ENCODE results near the gene TTYH3.

The TTYH3 gene

DNA sequence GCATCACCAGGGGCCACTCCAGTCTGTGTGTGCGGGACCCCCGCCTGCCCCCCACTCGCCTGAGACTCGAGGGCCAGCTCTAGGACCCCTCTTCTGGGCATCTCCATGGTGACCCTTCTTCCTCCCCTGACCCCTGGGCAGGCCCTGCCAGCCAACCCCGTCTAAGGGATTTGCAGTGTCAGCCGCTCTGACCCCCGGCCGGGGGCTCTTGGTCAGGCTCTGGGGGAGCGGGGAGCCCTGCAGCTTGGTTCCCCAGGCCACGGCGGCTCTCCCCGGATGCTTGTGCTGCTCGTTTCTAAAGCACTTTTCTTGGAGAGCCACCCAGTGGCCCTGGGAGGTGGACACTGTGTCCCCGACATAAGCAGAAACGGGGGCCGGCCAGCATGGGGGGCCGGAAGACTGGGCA lies 5.3 kb downstream of the TTYH3 start:
- no peak for DNase-seq

DNA sequence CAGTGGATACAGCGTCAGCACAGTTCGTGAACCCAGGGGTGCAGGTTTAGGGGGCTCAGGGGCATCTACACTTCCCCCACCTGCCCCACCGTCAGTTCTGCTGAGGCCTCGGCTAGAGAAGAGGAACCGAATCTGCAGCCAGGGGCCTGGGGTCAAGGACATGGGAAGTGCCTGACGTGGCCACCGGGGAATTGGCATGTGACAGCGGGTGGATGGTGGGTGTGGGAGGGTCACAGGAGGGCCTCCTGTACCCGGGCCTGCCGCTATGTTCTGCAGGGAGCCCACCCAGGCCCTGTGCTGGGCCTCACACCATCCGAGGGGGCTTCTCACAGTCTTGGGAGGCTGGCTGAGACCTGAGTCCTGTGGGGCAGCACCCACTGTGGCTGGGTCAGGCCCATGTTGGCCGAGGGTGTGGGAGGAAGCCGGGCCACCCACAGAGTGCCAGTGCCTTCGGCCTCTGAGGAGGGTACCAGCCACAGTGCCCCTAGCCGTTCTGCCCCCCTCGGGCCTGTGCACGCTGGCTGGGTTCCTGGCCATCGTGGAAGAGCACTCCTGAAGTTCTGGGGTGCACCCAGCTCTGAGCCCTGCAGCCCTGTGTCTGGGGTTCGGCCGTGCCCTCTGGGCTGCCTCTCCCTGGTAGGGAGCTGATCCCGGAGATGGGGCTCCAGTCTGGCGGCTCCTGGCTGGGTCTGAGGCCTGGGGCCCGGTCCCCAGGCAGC lies 5.9 kb downstream of the TTYH3 start:
- DNase-seq, result no peak

DNA sequence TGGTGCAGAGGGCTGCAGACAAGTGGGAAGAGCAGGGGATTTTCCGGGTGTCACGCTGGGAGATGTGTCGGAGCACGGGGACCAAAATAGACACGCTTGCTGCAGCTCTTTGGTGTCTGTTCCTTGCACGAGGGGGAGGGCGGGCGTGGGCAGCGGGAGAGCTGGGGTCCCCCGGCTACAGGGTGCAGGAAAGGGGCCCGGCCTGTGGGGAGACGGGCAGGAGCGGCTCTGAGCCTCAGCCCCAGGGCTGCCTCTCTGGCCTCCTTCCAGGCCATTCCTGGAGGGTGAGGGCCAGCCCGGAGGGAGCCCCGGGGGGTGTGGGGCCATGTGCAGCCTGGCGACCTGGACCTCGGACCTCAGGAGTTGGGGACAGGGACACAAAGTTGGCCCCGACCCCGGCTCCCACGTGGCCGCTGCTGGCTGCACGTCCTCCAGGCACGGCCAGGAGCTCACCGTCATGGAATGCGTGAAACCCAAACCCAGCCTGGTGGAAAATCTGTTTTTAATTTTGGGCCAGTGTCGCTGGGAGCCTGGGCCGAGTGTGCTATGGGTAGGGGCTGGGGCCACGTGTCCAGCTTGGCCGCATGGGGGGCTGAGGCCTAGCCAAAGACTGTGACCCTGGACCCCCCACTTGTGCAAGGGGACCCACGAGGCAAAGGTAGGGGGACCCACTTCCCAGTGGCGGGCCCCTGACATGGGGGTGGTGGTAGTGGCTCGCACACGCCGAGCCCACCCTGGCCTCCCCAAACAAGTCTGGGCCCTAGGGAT lies 6.6 kb downstream of the TTYH3 start:
- no peak for DNase-seq

DNA sequence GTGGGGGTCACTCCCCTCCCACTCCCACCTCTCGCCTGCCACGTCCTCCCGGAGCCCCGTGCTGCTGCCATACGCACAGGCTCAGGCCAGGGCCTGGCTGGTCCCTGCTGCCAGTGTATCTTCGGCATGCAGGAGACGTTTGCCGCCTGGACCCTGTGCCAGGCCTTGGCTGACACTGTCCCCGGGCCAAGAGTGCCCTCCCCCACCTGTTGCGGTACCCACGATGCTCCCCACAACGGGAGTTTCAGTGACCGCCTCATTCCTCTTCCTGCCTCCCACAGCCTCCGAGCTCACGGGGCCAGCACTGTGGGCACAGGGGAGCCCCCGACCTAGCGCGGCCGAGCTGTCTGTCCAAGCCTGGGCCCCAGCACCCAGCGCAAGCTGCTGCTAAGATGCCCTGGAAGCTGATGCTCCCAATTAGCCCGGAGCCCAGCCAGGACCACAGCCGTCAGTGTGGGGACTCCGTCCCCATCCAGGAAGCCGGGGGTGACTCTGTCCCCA lies 7.4 kb downstream of the TTYH3 start:
- no peak for DNase-seq

DNA sequence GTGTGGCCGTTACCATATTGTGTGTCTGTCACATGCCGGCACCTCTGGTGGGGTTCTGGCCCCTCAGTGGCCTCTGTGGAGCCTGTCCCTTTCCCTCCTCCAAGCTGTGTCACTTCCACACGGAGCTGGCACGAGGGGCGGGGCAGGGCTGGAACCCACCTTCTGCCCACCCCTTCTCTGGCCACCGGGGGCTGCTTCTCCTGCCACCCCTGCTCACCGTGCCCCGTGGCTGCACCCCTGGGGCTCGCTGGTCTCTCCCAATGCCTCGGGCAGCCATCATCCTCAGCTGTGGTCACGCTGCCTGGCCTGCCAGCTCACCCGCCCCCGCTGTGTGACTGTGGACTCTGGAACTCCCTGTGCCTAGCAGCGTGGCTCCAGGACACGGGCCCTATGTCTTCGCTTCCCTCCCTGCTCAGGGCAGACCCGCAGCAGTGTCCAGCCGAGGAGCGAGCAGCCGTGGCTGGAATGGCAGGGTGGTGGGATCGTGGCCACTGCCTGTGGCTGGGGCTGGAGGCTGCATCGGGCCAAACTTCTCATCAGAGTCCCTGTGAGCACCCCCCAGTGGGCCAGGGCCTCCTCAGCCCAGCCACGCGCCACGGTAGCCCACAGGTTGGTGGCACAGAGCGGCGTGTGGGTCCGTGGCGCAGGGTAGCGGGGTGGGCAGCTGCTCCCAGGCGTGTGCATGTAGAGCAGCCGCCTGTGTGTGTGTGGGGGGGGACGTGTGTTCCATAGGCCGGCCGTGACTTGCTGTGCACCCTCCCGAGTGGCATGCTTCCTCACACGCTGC lies 8.1 kb downstream of the TTYH3 start:
- DNase-seq, result no peak

DNA sequence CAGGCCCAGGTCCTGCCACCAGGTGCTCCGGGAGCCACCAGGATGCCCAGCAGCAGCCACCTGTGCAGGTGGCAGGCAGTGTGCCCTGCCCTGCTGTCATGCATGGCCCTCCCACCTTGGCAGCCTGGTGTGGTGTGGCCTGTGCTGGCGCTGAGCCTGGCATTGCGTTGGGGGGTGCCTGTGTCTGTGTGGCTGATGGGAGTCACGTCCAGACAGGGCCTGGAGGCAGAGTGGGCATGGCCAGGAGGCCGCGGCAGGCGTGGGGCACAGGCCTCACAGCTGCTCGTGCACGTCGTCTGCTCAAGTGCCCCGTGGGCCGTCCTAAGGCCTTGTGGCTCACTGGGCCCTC lies 8.7 kb downstream of the TTYH3 start:
- no peak for DNase-seq

DNA sequence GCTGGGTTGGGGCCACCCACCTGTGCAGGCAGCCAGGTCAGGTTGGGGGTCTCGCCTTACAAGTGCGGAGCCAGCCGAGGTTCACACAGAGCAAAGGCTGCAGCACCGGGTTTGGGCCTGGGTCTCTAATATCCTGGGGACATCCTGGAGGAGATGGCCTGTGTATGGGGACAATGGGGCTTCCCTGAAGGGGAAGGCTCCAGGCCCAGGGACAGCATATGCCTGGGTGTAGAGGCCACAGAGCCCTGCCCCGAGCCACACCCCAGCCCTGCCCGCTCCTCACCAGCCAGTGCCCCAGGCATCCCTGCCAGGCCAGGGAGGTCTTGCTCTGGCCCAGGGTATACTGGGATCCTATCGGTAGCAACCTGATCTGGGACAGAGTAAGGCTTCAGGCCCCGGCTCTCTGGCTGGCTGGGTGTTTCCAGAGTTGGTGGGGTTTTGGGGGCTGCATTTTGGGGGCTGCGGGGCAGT lies 9.1 kb downstream of the TTYH3 start:
- no peak for DNase-seq

DNA sequence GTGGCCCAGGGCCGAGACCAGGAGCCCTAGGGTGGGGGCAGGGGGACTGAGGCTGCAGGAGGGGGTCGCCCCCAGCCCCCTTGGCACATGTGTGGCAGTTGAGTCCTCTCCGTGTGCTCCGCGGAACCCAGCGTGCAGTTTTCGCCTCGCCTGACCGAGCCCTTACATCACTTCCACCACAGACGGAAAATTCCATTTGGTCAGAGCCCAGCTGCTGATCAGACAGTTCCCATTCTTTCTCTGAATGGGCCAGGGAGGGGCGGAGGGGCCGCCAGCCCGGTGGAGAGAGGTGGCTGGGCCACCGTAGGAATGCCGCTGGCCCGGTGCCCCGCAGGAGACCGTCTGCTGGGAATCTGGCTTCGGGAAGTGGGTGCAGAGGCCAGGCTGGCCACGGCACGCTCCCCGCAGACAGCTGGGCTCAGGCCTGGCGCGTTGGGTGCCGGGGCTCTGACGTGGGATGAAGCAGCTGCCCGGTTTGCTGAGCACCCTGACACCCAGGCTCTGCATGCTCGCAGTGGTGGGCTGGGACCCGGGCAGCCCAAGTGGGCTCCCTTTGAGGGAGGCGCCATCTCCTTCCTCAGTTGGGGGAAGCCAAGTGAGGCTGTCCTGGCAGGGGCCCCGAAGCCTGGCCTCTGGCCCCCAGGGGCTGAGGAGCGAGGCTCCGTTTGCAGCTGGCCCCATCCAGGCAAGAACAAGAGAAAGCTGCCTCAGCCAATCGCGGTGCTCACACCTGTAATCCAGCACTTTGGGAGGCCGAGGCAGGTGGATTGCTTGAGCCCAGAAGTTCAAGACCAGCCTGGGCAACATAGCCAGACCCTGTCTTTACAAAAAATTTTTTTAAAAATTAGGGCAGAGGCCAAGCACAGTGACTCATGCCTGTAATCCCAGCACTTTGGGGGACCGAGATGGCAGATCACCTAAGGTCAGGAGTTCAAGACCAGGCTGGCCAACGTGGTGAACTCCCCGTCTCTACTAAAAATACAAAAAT lies 9.9 kb downstream of the TTYH3 start:
- DNase-seq, result no peak

DNA sequence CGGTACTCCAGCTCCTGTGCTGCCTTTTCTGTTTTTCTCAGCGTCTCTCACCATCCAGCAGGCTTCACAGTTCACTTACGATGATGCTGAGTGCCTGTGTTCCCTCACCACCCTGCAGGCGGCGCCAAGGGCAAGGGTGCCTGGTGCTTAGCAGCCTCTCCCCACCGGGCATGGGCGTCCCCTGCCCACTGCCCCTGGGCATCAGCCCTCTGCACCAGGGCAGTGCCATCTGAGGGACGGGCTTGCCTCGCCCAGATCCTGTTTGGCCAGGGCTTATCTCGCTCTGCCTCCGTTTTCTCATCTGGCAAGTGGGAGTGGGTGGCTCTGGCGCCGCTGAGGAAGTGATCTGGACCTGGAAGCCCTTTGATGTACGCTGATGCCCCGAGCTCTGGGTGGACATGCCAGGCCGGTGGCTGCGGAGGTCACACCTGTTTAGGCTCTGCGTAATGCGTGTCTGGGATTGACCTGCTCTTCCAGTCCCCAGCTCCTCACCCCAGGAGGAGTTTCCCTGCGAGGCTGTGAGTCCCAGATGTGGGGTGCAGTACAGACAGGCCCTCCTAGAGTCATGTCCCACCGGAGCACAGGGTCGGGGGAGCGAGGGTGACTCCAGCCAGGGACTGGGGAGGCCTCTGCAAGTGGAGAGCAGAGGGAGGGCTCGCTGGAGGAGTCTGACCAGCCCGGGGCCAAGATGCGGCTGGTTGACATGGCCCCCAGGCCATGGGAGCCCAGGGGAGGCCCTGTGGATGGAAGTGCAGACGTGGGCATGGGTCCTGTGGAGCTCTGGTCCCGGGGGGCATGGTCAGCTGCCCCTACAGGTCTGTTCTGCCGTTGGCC lies 11.8 kb downstream of the TTYH3 start:
- no peak for DNase-seq

DNA sequence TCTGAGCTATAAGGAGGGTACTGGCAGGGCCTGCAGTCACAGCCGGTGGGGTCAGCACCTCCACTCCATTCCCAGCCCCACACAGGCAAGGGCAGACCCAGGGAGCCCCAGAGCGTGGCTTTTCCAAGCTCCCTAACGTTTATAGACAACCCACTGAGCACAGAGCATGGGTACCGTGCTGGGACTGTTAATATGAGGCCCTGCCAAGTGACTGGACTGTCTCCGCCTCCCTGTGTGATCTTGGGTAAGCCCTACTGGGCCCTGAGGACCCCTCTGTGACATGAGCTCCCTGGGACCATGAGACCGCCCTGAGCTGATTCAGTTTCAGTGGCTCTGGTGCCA lies 12.4 kb downstream of the TTYH3 start:
- DNase-seq, result no peak

DNA sequence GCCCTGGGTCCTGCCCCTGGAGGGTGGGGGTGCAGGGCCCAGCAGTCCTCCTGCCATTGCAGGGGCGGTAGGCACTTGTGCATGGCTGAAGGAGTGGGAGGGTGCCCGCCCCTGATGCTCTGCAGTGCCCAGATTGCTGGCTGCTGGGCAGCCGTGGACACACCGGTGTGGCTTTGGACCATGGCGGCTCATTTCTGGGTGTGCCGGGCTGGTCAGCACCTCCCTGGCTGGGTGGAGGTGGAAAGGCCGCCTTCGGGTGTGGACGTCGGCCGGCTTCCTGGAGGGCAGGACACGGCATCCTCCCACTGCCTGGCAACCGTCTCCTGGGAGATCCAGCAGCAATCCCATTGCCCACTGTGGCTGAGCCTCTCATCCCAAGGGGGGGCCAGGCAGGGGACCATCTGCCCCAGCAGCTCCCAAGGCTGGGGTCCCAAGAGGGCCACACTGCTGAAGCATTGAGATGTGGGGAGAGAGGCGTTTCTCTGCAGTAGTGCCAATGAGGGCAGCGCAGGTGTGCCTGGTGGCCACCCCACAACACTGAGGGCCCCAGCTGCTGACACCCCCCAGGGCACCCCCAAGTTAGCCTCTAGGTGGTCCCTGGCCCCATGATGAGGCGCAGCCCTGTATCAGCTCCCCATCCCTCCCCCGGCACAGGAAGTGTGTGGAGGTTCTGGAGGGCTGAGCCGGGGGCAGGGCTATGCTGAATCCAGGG lies 12.9 kb downstream of the TTYH3 start:
- DNase-seq, result no peak

DNA sequence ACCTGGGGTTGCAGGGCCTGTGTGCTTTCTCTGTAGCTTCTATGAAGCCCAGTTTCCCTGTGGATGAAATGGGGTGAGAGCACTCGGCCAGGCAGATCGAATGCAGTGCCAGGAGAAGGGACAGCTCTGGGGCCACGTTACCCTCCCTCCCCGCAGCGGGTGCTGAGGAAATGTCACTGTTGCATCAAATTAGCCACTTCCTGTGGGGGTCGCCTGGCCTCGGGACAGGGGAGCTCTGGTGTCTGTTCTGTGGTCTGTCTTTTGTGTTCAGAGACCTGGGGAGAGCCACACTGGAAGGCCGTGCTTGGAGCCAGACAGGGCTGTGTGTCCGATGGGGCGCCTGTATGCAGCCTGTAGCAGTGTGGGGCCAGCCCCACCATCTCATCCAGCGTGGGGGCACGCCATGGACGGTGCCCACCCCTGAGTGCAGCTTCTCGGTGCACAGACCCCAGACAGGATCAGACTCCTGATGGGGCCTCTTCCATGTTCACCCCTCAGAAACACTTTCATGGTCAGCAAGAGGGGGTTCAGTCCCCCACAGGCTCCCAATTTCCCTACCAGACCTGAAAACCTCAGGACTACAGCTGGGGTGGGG lies 13.6 kb downstream of the TTYH3 start:
- no peak for DNase-seq

DNA sequence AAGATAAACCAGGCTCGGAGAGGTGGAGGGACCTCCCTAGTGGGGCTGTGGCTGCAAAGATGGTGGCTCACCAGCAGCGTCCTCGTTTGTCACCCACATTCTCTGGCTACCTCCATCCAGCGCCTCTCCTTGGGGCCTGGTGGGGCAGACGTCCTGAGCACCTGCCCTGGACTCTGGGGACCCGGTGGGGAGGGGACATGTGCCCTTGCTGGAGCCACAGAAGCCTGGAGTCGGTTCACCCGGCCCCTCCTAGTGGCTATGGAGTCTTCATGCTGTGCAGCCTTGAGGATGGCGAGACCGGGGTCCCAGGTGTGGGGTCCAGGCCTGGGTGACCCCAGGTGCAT lies 14.5 kb downstream of the TTYH3 start:
- no peak for DNase-seq

DNA sequence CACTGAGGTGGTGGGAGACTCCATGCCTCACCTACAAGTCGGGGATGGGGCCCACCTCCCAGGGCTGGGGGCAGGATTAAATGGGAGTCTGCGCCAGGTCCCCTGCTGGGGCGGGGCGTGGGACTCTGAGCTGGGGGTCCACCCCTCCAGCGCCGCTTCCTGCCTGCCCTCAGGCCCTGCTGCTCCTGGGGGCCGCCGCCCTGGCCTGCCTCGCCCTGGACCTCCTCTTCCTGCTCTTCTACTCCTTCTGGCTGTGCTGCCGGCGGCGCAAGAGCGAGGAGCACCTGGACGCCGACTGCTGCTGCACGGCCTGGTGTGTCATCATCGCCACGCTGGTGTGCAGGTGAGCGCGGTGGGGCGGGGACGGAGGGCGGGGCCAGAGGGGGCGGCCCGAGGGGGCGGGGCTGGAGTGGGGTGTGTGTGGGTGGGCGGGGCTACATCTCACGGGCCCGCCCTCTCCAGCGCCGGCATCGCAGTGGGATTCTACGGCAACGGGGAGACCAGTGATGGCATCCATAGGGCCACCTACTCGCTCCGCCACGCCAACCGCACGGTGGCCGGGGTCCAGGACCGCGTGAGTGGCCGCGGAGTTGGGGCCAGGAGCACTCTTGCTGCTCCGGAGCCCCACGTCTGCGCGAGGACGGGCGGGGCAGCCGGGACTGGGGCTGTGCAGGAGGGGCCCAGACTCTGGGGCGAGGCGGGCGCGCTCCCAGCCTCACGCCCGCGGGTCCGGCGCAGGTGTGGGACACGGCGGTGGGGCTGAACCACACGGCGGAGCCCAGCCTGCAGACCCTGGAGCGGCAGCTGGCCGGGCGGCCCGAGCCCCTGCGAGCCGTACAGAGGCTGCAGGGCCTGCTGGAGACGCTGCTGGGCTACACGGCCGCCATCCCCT lies 15.1 kb downstream of the TTYH3 start:
- DNase-seq, result no peak

DNA sequence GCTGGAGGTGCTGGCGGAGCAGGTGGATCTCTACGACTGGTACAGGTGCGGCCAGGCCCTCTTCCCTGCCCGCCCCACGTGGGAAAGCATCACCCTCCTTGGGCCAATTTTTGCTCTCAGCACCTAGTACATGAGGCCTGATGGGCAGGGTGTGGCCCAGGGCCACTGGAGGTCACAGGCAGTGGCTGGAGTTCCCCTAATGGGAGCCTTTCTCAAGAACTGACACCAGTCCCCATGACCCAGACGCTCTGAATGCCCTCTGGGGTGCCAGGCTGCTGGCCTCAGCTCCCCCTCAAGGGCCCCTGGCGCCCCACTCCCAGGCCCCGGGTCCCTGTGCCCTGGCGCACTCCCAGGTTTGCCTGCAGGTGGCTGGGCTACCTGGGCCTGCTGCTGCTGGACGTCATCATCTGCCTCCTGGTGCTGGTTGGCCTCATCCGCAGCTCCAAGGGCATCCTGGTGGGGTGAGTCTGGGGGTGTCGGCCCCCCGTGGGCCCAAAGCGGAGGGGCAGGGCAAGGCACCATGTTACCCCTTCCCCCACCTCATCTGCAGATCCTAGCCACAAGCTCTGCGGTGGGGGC lies 15.9 kb downstream of the TTYH3 start:
- DNase-seq, result no peak

DNA sequence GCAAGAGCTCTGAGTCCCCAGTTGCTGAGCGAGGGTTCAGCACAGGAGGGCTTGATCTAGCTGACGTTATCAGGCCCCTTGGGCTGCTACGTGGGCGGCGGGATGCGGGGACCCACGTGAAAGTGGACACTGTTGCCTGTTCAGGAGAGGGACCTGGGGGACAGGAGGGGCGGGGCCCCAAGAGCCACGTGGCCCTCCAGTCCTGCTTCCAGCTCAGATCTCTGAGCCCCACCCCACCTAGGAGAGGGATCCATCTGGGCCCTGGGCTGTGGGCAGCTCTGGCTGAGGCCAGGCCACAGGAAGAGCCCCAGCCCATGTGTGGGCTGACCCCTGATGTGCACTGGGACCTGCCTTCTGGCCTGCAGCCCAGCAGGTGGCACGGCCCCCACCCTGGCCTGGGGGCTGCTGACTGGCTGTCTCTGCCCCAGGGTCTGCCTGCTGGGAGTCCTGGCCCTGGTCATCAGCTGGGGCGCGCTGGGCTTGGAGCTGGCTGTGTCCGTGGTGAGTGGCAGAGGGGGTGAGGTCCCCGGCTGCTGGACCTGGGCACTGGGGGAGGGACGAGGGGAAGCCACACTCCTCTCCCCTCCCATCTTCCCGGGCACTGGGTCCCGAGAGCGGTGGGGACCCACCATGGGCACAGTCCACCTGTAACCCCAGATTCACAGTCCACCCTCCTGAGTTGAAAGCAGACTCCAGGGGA lies 17.5 kb downstream of the TTYH3 start:
- DNase-seq, result no peak

DNA sequence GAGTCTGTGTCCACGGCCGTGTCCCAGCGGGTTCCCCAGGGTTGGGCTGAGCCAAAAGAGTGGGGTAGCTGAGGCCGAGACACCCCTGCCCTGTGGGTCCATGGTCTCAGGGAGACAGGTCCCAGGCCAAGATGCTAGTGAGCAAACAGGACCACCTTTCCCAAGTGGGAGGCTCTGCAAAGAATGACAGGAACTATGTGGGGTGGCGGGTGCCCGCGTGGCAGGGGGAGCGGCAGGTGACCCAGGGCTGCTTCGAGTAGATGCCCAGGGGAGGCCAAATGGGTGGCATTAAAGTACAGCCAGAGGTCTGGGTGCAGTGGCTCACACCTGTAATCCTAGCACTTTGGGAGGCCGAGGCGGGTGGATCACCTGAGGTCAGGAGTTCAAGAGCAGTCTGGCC lies 18.2 kb downstream of the TTYH3 start:
- no peak for DNase-seq

DNA sequence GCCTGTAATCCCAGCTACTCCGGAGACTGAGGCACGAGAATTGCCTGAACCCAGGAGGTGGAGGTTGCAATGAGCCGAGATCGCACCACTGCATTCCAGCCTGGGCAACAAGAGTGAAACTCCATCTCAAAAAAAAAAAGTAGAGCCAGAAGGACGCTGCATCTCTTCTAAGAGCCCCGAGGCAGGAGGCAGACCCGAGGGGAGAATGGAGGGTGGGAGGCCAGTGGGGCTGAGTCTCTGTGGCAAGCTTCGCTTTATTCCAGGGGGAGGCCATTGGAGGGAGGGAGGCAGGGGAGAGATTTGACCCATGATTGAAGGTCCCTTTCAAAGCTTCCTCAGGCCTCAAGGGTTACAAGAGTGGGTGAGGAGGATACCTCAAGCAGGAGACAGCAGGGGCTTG lies 18.7 kb downstream of the TTYH3 start:
- no peak for DNase-seq
